Astrocyte of the cerebellum (primary cell): Measurements from ENCODE around the gene ADISSP.

Source experiments
- DNase-seq: peaks from one replicate; pipeline ENCODE4 v3.0.0-alpha.2; 2011; ENCODE audit warnings: low read depth
- H3K4me3 ChIP-seq: 2 replicates; pipeline ENCODE4 v1.5.1; 2011; ENCODE audit warnings: mild to moderate bottlenecking, low read depth, low read length, moderate library complexity
- CTCF ChIP-seq: IDR thresholded peaks from 2 replicates; pipeline ENCODE4 v1.5.1; 2012; ENCODE audit warnings: low read length, low read depth, moderate library complexity, mild to moderate bottlenecking; ENCODE audit errors: missing control alignments
- in situ Hi-C: cut with HindIII; loops from 2 replicates; pipeline ENCODE4 v1.10.0; 2017; ENCODE audit warnings: low sequenced_read_pairs

ADISSP gene

DNA sequence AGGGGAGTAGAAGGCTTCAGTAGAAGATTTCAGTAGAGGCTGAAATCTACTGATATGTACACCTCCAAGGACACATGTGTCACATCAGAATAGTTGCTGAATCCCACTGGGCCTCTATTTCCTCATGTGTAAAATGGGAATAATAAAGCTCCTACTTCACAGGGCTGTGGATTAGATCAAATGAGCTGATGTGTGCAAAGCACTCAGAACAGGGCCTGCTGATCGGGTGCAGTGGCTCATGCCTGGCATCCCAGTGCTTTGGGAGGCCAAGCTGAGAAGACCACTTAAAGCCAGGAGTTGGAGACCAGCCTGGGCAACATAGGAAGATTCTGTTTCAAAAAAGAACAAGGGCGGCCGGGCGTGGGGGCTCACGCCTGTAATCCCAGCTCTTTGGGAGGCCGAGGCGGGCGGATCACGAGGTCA is 44.7 kb upstream of the ADISSP start:
- in situ Hi-C loops = no loop called here
- DNase-seq = no peak
- no peak overlapping the region for H3K4me3 ChIP-seq
- TF ChIP-seq CTCF = no peak

GRCh38 chr20:3811467-3812258 is 44.1 kb upstream of the ADISSP start:
- peak overlapping the region; percentile 19 for H3K4me3 ChIP-seq
- in situ Hi-C loops = no loop called here
- peak; percentile 96 for DNase-seq
- no peak for TF ChIP-seq CTCF

- in situ Hi-C loops = no loop called here
- TF ChIP-seq CTCF = no peak
These were observed 41.0 kb upstream of the ADISSP start for GRCh38 chr20:3808544-3808943.

GRCh38 chr20:3804781-3805180 is 37.2 kb upstream of the ADISSP start:
- DNase-seq = no peak
- TF ChIP-seq CTCF = no peak
- H3K4me3 ChIP-seq = no peak overlapping the region
- in situ Hi-C loops = no loop called here

More at GRCh38 chr20:3808544-3808943, 41.0 kb upstream of the ADISSP start:
- no peak overlapping the region for H3K4me3 ChIP-seq
- no peak for DNase-seq

DNA sequence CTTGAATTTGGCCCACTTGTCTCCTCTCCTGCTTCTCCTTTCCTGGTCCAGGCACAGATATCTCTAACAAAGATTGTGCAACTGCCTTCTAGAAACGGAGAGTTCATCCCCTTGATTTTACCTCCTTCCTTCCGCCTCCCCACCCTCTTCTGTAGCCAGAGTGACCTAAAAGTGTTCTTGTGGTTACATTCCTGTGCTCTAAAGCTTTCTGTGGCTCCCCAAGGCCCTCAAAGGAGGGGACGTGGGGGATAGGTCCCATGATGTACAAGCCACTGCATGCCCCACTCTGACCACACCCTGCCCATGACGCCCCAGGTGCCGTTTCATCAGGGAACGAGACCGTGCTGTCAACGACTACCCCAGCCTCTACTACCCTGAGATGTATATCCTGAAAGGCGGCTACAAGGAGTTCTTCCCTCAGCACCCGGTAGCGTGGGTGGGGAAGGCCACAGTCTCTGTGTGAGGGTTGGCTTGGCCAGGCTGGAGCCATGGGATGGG is 36.8 kb upstream of the ADISSP start:
- in situ Hi-C loops = no loop called here
- no peak for DNase-seq
- no peak for TF ChIP-seq CTCF
- H3K4me3 ChIP-seq = no peak overlapping the region

GRCh38 chr20:3803854-3804253 is 36.3 kb upstream of the ADISSP start:
- H3K4me3 ChIP-seq = no peak overlapping the region
- no peak for DNase-seq
- no peak for TF ChIP-seq CTCF
- in situ Hi-C loops = no loop called here
